Hepatocyte (in vitro differentiated cells): ENCODE data around the gene OBI1.

Experiments
- EZH2 ChIP-seq: fragments of 200-600 bp; sonication (generic); IDR thresholded peaks from 2 replicates; pipeline ENCODE4 v1.6.1; 2016; ENCODE audit warnings: antibody characterized with exemption, mild to moderate bottlenecking, borderline replicate concordance
- EZH2phosphoT487 ChIP-seq: fragments of 200-600 bp; sonication (generic); IDR thresholded peaks from one replicate; pipeline ENCODE4 v1.6.1; 2018; ENCODE audit warnings: antibody characterized with exemption, mild to moderate bottlenecking, low read depth, moderate library complexity; ENCODE audit not compliant: unreplicated experiment, severe bottlenecking
- TF ChIP-seq, protein P1 (sequence below): fragments of 200-600 bp; sonication (generic); IDR thresholded peaks from 2 replicates; pipeline ENCODE4 v1.5.1; 2016; ENCODE audit warnings: antibody characterized with exemption, mild to moderate bottlenecking; ENCODE audit not compliant: poor library complexity

DNA sequence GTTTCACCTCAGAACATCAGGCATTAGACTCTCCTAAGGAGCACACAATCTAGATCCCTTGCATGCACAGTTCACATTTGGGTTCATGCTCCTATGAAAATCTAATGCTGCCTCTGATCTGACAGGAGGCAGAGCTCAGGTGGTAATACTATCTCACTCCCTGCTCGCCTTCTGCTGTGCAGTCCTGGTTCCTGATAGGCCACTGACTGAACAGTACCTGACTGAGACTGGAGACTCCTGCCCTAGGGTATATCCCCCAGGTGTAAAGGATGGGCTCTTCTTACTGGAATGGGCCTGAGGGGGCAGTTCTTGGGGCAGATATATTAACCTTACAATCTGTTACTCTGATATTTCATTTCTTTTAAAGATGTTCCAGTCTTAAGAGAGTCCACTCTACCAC lies 6.3 kb downstream of the OBI1 start:
- TF ChIP-seq, protein P1, sequence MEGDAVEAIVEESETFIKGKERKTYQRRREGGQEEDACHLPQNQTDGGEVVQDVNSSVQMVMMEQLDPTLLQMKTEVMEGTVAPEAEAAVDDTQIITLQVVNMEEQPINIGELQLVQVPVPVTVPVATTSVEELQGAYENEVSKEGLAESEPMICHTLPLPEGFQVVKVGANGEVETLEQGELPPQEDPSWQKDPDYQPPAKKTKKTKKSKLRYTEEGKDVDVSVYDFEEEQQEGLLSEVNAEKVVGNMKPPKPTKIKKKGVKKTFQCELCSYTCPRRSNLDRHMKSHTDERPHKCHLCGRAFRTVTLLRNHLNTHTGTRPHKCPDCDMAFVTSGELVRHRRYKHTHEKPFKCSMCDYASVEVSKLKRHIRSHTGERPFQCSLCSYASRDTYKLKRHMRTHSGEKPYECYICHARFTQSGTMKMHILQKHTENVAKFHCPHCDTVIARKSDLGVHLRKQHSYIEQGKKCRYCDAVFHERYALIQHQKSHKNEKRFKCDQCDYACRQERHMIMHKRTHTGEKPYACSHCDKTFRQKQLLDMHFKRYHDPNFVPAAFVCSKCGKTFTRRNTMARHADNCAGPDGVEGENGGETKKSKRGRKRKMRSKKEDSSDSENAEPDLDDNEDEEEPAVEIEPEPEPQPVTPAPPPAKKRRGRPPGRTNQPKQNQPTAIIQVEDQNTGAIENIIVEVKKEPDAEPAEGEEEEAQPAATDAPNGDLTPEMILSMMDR: no peak
- TF ChIP-seq EZH2: no peak
- TF ChIP-seq EZH2phosphoT487: no peak
